NCI-H2107 treated with DMSO at 0.1 percent for 48 hours (cell line): ENCODE results near the gene CDK11A.
"Not testable (repeated sequence)": the region's sequence is repeated elsewhere in the genome, so short reads cannot be mapped to it uniquely, and the experiment has no call there.

Experiments
- DNase-seq: peaks from one replicate; lab custom pipeline; 2025; ENCODE audit not compliant: unreplicated experiment; lab: John Stamatoyannopoulos, UW

Gene CDK11A

DNA sequence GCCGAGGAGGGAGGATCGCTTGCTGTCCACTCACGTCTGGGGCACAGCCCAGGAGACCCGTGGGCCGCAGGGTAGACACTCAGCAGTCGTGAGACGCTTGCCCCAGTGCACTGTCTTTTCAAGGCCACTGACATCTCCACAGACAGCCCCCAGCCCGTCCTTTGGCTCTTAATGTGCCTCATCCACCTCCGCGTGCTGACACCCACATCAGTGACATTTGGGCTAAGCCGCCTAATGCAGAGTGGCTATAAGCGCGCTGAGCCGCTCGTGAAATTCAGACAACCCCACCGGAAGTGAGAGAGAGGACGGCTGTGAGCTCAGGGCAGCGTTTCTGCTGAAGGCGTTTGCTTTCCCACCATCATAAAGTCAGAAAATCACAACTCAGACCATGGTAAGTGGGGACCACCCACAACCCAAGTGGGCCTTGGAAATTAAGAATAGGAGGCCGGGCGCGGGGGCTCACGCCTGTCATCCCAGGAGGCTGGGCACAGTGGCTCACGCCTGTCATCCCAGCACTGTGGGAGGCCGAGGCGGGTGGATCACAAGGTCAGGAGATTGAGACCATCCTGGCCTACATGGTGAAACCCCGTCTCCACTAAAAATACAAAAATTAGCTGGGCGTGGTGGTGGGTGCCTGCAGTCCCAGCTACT lies 40.0 kb downstream of the CDK11A start:
- no peak for DNase-seq

GRCh38 chr1:1683104-1683905 lies 40.9 kb downstream of the CDK11A start:
- DNase-seq: no peak

DNA sequence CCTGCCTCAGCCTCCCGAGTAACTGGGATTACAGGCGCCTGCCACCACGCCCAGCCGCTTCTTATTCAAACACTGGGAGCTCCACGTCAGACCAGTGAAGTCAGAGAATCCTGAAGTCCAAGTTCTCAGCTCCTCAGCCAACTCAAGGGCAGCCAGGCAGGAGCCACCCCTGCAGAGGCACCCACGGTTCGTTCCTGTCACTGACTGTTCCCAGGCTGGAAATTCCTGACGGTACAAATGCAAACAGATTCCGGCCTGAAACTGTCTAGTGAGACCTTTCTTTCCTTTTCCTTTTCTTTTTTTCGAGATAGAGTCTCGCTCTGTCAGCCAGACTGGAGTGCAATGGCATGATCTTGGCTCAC lies 43.3 kb downstream of the CDK11A start:
- no peak for DNase-seq

DNA sequence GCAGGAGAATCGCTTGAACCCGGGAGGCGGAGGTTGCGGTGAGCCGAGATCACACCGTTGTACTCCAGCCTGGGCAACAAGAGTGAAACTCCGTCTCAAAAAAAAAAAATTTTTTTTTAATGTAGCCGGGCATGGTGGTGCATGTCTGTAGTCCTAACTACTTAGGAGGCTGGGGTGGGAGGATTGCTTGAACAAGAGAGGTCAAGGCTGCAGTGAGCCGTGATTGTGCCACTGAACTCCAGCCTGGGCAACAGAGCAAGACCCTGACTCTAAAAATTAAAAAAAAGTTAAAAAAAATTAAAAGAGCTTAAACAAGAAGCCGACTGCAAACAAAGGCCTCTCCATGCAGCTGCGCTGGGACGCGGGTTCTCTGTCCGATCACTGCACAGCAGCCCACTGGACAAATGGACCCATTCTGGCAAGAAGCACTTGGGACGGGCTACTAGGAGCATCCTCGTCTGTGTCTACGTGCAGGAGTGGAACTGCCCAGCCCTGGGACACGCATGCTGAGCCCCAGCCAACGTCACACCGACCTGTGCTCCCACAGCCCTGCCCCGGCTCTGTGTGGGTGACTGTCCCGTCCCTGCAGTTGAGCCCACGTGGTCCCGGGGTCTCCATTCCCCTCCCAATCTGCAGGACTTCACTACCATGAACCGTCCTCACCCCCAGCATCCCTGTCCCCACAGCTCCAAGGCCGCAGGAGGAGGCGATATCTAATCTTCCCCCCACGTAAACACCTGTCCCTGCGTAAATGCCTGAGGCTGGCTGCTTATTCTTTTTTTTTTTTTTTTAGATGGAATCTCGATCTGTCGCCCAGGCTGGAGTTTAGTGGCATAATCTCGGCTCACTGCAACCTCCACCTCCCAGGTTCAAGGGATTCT lies 43.9 kb downstream of the CDK11A start:
- DNase-seq: no peak

DNA sequence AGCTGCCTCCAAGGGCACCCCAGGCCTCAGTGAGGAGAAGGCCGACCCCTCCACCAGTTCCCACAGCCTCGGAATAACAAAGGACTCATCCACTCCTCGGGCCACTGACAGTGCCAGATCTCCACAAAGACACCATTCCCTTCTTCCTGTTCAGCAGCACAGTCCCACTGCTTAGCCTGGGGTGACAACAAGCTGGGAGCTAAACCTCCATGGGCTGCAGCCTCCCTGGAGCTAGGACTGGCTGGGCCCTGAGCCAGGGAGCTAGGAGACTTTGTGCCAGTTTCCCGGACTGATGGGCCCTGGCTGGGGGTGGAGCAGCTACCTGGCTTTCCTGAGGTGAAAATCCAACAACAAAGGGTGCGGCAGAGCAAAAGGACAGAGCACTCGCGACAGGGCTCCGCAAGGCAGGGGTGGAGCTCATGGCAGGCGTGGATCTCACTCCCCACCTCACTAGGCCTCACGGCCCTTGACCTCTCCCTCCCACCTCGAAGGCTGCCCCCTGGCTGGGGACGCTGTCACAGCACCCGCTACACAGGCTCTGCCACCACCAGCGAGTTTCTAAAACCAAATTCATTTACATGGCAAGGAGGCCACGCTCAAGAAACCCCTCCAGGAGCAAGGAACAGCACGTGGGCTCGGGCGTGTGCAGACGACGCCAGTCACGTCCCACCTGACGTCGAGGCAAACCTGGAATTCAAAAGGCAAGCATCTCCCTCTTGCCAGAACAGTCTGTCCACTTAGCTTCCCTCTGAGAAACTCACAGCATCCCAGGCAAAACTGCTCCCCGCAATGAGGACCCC lies 45.4 kb downstream of the CDK11A start:
- no peak for DNase-seq

DNA sequence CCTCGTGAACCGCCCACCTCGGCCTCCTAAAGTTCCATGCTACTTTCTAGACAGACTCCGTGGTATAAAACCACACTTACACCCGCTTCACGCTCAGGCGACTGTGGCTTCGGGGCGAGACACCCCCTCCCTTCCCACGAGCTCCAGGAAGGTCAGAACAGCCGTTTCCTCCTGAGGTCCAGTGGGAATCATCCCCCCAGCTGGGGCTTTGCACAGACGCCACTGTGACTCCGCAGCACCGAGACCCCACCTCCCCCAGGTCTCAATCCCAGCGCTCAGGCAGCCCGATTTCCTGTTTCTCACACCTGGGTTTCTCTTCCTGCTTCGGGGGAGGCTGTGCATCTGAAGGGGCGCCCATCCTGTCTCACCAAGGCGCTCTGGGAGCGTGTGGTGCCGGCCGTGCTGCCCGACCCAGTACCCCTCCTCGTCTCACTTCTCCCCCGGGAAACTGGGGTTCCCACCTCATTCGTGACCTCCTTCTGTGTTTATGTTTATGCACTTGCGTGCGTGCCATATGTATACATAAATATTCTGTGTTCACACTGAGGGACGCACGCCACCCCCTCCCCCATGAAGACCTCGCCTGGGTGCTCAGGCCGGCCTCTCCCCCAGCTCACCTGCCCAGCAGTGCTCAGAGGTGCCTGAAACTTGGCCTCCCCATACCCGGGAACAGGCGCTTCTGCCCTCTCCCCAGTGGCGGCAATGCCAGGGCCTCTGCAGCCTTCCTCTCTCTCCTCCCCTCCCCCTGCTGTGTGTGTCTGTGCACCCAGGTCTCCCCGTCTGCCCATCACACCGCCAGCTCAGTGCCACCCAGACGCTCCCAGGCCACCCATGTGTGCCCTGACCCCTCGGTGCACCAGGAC lies 46.2 kb downstream of the CDK11A start:
- no peak for DNase-seq

DNA sequence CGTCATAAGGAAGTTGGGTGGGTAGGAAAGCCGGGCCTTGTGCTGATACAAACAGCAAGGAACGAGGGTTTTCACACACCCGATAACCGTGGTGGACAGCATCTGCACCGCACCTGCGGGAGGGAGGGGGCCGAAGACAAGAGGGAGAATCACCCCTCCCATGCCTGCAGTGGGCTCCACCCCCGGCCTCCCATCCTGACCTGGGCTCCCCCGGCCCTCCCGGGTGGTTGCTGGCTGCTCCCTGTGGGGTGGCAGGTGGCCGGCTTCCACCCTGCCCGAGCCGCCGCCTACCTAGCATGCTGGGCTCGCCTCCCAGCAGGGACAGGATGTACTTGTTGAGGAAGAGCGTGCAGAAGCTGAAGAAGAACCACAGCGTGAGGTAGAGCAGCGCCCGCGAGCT lies 48.1 kb downstream of the CDK11A start:
- DNase-seq: not testable (repeated sequence)

DNA sequence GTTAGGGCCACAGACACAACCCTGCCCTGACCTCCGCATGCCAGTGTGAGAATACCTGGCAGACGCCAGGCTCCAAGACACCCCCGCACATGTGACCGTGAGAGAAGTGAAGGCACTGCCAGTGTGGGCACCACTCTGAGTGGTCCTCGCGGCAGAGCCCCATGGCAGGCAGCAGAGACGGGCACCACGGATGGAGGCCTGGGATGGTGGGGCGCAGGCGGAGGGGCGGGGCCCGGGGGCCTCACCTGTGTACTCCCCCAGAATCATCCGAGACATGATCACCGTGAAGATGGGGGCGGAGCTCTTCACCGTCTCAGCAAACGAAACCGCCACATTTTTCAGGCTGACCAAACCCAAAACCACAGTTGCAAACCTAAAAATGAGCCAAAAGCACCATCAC lies 48.9 kb downstream of the CDK11A start:
- not testable (repeated sequence) for DNase-seq

DNA sequence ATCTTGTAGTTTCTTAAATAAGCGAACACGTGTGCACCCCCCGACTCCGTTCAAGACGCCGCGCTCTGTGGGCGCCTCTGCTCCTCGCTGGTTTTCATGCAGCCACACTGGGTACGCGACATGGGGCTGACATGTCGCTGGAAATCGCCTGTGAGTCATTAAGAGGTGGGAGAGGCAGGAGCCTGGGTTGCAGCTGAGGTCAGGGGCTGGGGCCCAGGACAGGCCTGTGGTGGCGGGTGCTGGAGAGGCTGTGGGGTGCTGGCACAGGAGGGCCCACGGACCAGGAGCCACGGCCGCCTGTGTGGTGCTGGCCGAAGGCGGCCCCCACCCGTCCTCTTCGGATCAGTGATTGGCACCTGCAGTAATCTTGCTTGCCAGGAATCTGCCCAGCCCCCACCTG lies 49.4 kb downstream of the CDK11A start:
- DNase-seq: not testable (repeated sequence)

- no peak for DNase-seq
These were observed 51.8 kb downstream of the CDK11A start for GRCh38 chr1:1672181-1672965.

GRCh38 chr1:1671365-1672119 lies 52.6 kb downstream of the CDK11A start:
- DNase-seq: no peak

- no peak for DNase-seq
These were observed 53.3 kb downstream of the CDK11A start for GRCh38 chr1:1670866-1671265.

DNA sequence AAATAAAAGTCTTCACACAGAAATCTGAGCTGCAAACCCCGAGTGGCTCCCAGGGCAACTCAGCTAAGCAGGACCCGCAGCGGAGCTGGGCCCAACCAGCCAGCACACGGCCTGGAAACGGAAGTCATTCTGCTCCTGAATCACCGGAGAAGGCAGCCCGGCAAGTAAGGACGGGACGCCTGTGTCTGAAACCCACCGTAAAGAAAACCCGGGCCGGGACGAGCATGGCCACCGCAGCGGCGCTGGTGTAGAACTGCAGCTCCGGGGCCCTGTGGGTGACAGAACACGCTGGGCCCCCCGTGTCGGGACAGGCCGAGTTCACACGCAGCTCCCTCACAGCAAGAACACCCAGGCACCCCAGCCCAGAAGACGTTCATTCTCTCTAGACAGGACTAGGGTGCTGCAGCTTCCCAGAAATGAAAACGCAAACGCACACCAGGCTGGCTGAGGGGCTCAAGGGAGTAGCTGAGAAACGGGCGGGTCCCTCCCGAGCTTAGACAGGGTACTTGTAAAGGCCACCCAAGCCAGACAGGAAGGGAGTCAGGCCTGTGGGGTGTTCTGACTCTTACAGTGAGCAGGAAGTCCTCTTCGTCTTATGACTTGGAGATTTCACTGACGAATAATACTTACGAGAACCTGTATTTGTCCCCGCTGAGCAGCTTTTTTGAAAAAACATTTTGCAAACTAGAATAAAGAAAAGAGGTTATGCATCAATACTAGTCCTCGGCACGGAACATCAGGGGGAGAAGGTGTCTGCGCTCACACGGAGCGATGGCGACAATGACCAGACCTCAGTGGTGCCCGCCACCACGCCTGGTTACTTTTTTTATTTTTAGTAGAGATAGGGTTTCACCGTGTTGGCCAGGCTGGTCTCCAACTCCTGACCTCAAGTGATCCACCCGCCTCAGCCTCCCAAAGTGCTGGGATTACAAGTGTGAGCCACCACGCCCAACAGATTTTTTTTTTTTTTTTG lies 54.4 kb downstream of the CDK11A start:
- no peak for DNase-seq

- no peak for DNase-seq
These were observed 57.6 kb downstream of the CDK11A start for GRCh38 chr1:1666526-1666925.

- no peak for DNase-seq
These were observed 58.3 kb downstream of the CDK11A start for GRCh38 chr1:1665815-1666251.

- no peak for DNase-seq
These were observed 59.0 kb downstream of the CDK11A start for GRCh38 chr1:1664941-1665814.
